Dendritic cell treated with granulocyte-macrophage colony-stimulating factor and Interleukin-4, amounts not matched to agents 40 ng/mL and 50 ng/mL, for 4 days (primary cell): ENCODE results near the gene LAP3.
"Not testable (repeated sequence)": the region's sequence is repeated elsewhere in the genome, so short reads cannot be mapped to it uniquely, and the experiment has no call there.

ENCODE experiments used
- H3K27ac Mint-ChIP-seq: one replicate; pipeline ENCODE4 v1.8.0; 2022; ENCODE audit warnings: mild to moderate bottlenecking, mixed read lengths
- H3K27me3 Mint-ChIP-seq: one replicate; pipeline ENCODE4 v1.8.0; 2022; ENCODE audit warnings: mild to moderate bottlenecking, mixed read lengths
- H3K36me3 Mint-ChIP-seq: one replicate; pipeline ENCODE4 v1.8.0; 2022; ENCODE audit warnings: low read depth, mixed read lengths
- H3K4me1 Mint-ChIP-seq: one replicate; pipeline ENCODE4 v1.8.0; 2022; ENCODE audit warnings: low read depth, mixed read lengths
- H3K4me3 Mint-ChIP-seq: one replicate; pipeline ENCODE4 v1.8.0; 2022; ENCODE audit warnings: mild to moderate bottlenecking, moderate library complexity, mixed read lengths
- H3K9me3 Mint-ChIP-seq: one replicate; pipeline ENCODE4 v1.8.0; 2022; ENCODE audit warnings: mixed read lengths
- intact Hi-C: fragments of 100-400 bp; cut with micrococcal nuclease; formaldehyde crosslinking; loops from one replicate; pipeline ENCODE4 v1.15.0; 2022

LAP3 gene

GRCh38 chr4:17576932-17577664 is at the start of gene LAP3:
TSS of gene LAP3 (plus strand) at chr4:17577198. CDS start at chr4:17577466, 268 bp downstream.
- H3K4me1 Mint-ChIP-seq, result peaks cover 43% of the 10 kb centered on the region
- H3K9me3 Mint-ChIP-seq, result no peaks in the 10 kb centered on the region
- no peaks in the 10 kb centered on the region for H3K27me3 Mint-ChIP-seq
- intact Hi-C loops, result loop anchor here (1.0 kb wide), 1 partner anchor 37 kb away; the partner anchor contains the start of gene MED28
- peak within 1 kb of the TSS; percentile 97 for H3K4me3 Mint-ChIP-seq
- peaks cover 44% of the 10 kb centered on the region for H3K36me3 Mint-ChIP-seq
- H3K27ac Mint-ChIP-seq, result peak within 1 kb of the TSS; percentile 98

GRCh38 chr4:17528551-17529165 is 48.3 kb upstream of the LAP3 start:
- H3K9me3 Mint-ChIP-seq, result no peaks in the 10 kb centered on the region
- H3K27me3 Mint-ChIP-seq, result peaks cover 8% of the 10 kb centered on the region
- no peaks in the 10 kb centered on the region for H3K36me3 Mint-ChIP-seq
- no peaks in the 10 kb centered on the region for H3K4me1 Mint-ChIP-seq
- no peak overlapping the region for H3K4me3 Mint-ChIP-seq
- no peak overlapping the region for H3K27ac Mint-ChIP-seq
- intact Hi-C loops, result no loop called here

- H3K9me3 Mint-ChIP-seq, result no peaks in the 10 kb centered on the region
- no peaks in the 10 kb centered on the region for H3K4me1 Mint-ChIP-seq
- no peak overlapping the region for H3K27ac Mint-ChIP-seq
- peaks cover 7% of the 10 kb centered on the region for H3K27me3 Mint-ChIP-seq
- H3K4me3 Mint-ChIP-seq, result no peak overlapping the region
- H3K36me3 Mint-ChIP-seq, result no peaks in the 10 kb centered on the region
- intact Hi-C loops, result no loop called here
Observed at GRCh38 chr4:17531538-17532285, 45.3 kb upstream of the LAP3 start.

- intact Hi-C loops, result no loop called here
- no peaks in the 10 kb centered on the region for H3K36me3 Mint-ChIP-seq
- no peaks in the 10 kb centered on the region for H3K9me3 Mint-ChIP-seq
Observed at GRCh38 chr4:17534705-17535104, 42.3 kb upstream of the LAP3 start.

GRCh38 chr4:17535242-17535641 is 41.8 kb upstream of the LAP3 start:
- Mint-ChIP-seq H3K4me3 (no peak overlapping the region), H3K27me3 (peaks cover 2% of the 10 kb centered on the region), H3K36me3 (no peaks in the 10 kb centered on the region), H3K9me3 (no peaks in the 10 kb centered on the region), H3K27ac (no peak overlapping the region), H3K4me1 (no peaks in the 10 kb centered on the region)
- intact Hi-C loops, result no loop called here

More at GRCh38 chr4:17534705-17535104, 42.3 kb upstream of the LAP3 start:
- Mint-ChIP-seq H3K4me3 (no peak overlapping the region), H3K4me1 (no peaks in the 10 kb centered on the region), H3K27ac (no peak overlapping the region), H3K27me3 (peaks cover 2% of the 10 kb centered on the region)

- no peaks in the 10 kb centered on the region for H3K4me1 Mint-ChIP-seq
- intact Hi-C loops, result no loop called here
- H3K4me3 Mint-ChIP-seq, result no peak overlapping the region
- no peaks in the 10 kb centered on the region for H3K36me3 Mint-ChIP-seq
- H3K27ac Mint-ChIP-seq, result no peak overlapping the region
- no peaks in the 10 kb centered on the region for H3K9me3 Mint-ChIP-seq
- peaks cover 2% of the 10 kb centered on the region for H3K27me3 Mint-ChIP-seq
Observed at GRCh38 chr4:17535906-17536305, 41.1 kb upstream of the LAP3 start.

- H3K27me3 Mint-ChIP-seq, H3K4me1 Mint-ChIP-seq, intact Hi-C loops, H3K9me3 Mint-ChIP-seq, H3K27ac Mint-ChIP-seq, H3K36me3 Mint-ChIP-seq, H3K4me3 Mint-ChIP-seq: not testable (repeated sequence)
Observed at GRCh38 chr4:17537060-17537459, 39.9 kb upstream of the LAP3 start.

GRCh38 chr4:17544205-17544604 is 32.8 kb upstream of the LAP3 start:
- no peak overlapping the region for H3K4me3 Mint-ChIP-seq
- intact Hi-C loops, result loop anchor here (10.0 kb wide), 1 partner anchor 821 kb away; no protein-coding TSS in a partner anchor
- H3K27ac Mint-ChIP-seq, result no peak overlapping the region
- no peaks in the 10 kb centered on the region for H3K27me3 Mint-ChIP-seq
- peaks cover 12% of the 10 kb centered on the region for H3K4me1 Mint-ChIP-seq
- no peaks in the 10 kb centered on the region for H3K9me3 Mint-ChIP-seq
- H3K36me3 Mint-ChIP-seq, result no peaks in the 10 kb centered on the region

GRCh38 chr4:17544831-17545234 is 32.2 kb upstream of the LAP3 start:
- H3K27me3 Mint-ChIP-seq, result no peaks in the 10 kb centered on the region
- no peak overlapping the region for H3K27ac Mint-ChIP-seq
- H3K36me3 Mint-ChIP-seq, result no peaks in the 10 kb centered on the region
- H3K4me3 Mint-ChIP-seq, result no peak overlapping the region
- intact Hi-C loops, result loop anchor here (10.0 kb wide), 1 partner anchor 820 kb away; no protein-coding TSS in a partner anchor
- no peaks in the 10 kb centered on the region for H3K9me3 Mint-ChIP-seq
- peaks cover 12% of the 10 kb centered on the region for H3K4me1 Mint-ChIP-seq

- no peaks in the 10 kb centered on the region for H3K36me3 Mint-ChIP-seq
- H3K27ac Mint-ChIP-seq, result peak overlapping the region; percentile 53
- H3K9me3 Mint-ChIP-seq, result no peaks in the 10 kb centered on the region
- intact Hi-C loops, result loop anchor here (10.0 kb wide), 1 partner anchor 819 kb away; no protein-coding TSS in a partner anchor
- H3K4me1 Mint-ChIP-seq, result peaks cover 12% of the 10 kb centered on the region
- H3K27me3 Mint-ChIP-seq, result peaks cover 2% of the 10 kb centered on the region
- no peak overlapping the region for H3K4me3 Mint-ChIP-seq
Observed at GRCh38 chr4:17545374-17546140, 31.4 kb upstream of the LAP3 start.

GRCh38 chr4:17546222-17546621 is 30.8 kb upstream of the LAP3 start:
- Mint-ChIP-seq H3K4me3 (no peak overlapping the region), H3K4me1 (peaks cover 12% of the 10 kb centered on the region), H3K27ac (peak overlapping the region; percentile 53), H3K36me3 (no peaks in the 10 kb centered on the region), H3K9me3 (no peaks in the 10 kb centered on the region), H3K27me3 (peaks cover 2% of the 10 kb centered on the region)
- intact Hi-C loops, result loop anchor here (10.0 kb wide), 1 partner anchor 819 kb away; no protein-coding TSS in a partner anchor

- peaks cover 12% of the 10 kb centered on the region for H3K4me1 Mint-ChIP-seq
- no peak overlapping the region for H3K27ac Mint-ChIP-seq
- H3K27me3 Mint-ChIP-seq, result peaks cover 2% of the 10 kb centered on the region
- no peaks in the 10 kb centered on the region for H3K9me3 Mint-ChIP-seq
- intact Hi-C loops, result loop anchor here (10.0 kb wide), 1 partner anchor 818 kb away; no protein-coding TSS in a partner anchor
- H3K36me3 Mint-ChIP-seq, result no peaks in the 10 kb centered on the region
- H3K4me3 Mint-ChIP-seq, result no peak overlapping the region
Observed at GRCh38 chr4:17546678-17547077, 30.3 kb upstream of the LAP3 start.

- Mint-ChIP-seq H3K9me3 (no peaks in the 10 kb centered on the region), H3K36me3 (no peaks in the 10 kb centered on the region), H3K27me3 (peaks cover 13% of the 10 kb centered on the region), H3K27ac (no peak overlapping the region), H3K4me3 (no peak overlapping the region), H3K4me1 (no peaks in the 10 kb centered on the region)
- intact Hi-C loops, result no loop called here
Observed at GRCh38 chr4:17550549-17550948, 26.4 kb upstream of the LAP3 start.
